ENCODE results near the gene COP1.

COP1 gene

DNA sequence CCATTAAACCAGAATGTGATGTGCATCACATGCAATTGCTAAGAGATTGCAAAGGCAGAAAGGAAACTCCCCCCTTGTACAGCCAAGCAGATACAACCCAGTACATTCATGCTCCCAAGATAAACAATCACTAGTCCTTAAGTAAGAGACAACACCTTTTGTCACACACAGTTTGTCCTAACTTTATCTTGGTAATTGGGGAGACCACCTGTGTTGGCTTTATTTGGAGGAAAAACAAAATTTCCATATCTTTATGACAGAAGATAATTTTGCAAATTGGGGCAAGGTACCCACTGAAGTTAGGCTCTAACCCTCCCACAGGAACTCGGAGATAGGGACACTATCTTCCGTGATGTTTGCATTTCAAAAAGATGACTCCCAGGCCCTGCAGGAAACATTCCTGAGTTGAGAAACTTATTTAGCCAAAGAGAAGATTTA lies 288.7 kb downstream of the COP1 start:
- no peak for DNase-seq (ENCODE audit: low read depth in 2 of 2)
- H3K4me3 ChIP-seq (replicated peaks in 1 of 2; ENCODE audit: low read depth in 2 of 2, low read length in 2 of 2) = no peak overlapping the region
- TF ChIP-seq, protein P1, sequence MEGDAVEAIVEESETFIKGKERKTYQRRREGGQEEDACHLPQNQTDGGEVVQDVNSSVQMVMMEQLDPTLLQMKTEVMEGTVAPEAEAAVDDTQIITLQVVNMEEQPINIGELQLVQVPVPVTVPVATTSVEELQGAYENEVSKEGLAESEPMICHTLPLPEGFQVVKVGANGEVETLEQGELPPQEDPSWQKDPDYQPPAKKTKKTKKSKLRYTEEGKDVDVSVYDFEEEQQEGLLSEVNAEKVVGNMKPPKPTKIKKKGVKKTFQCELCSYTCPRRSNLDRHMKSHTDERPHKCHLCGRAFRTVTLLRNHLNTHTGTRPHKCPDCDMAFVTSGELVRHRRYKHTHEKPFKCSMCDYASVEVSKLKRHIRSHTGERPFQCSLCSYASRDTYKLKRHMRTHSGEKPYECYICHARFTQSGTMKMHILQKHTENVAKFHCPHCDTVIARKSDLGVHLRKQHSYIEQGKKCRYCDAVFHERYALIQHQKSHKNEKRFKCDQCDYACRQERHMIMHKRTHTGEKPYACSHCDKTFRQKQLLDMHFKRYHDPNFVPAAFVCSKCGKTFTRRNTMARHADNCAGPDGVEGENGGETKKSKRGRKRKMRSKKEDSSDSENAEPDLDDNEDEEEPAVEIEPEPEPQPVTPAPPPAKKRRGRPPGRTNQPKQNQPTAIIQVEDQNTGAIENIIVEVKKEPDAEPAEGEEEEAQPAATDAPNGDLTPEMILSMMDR (IDR thresholded peaks at IDR 0.05; ENCODE audit: low read depth, low read length) = no peak

DNA sequence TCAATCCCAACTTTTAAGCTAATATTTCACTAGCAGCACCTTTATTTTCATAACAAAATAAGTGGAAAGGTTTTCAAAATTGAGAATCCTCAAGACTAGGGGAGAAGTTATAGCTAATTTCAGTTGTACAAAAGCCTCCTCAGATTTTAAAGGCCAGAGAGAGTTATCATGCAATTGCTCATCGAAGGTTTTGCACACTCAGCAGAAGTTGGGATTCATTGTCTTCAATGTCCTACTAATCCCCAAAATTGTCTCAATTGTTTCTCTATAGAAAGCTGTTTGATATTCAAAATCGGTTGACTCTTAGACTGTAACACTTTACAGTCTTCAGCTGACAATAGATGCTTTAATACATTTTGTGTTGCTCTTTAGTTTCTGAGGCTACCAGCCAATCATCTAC lies 293.0 kb downstream of the COP1 start:
- H3K4me3 ChIP-seq (replicated peaks in 1 of 2; ENCODE audit: low read depth in 2 of 2, low read length in 2 of 2) = no peak overlapping the region
- TF ChIP-seq, protein P1 (IDR thresholded peaks at IDR 0.05; ENCODE audit: low read depth, low read length) = no peak
- DNase-seq (ENCODE audit: low read depth in 2 of 2) = no peak

DNA sequence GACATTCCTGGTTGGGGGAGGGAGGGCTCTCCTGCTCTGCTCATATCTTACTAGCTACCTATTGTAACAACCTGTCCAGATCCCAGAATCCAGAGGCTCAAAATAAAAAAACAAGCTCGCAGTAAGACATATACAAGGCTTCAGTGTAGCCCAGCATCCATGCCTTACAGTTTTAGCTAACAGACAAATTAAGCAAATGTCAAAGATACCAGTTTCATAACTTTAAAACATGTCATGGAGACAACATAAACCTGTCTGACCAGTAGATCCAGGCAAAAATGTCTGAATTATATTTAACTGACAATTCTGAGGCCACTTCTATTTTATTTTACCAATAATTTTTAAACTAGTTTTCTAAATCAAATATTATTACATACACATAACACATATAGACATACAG lies 295.9 kb downstream of the COP1 start:
- TF ChIP-seq, protein P1 (IDR thresholded peaks at IDR 0.05; ENCODE audit: low read depth, low read length) = no peak
- no peak for DNase-seq (ENCODE audit: low read depth in 2 of 2)
- no peak overlapping the region for H3K4me3 ChIP-seq (replicated peaks in 1 of 2; ENCODE audit: low read depth in 2 of 2, low read length in 2 of 2)

DNA sequence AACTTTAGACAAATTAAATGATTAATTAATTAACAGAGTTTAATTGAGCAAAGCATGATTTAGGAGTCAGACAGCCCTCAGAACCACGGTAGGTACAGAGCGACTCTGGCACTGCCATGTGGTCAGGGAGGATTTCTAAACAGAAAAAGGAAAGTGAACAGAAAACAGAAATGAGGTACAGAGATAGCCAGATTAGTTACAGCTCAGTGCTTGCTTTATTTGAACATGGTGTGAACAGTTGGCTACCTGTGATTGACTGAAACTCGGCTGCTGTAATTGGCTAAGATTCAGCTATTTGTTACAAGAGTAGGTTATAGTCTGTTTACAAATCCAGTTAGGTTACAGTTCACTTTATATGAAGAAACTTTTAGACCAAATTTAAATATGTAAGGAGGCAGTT lies 300.7 kb downstream of the COP1 start:
- no peak overlapping the region for H3K4me3 ChIP-seq (replicated peaks in 1 of 2; ENCODE audit: low read depth in 2 of 2, low read length in 2 of 2)
- DNase-seq (ENCODE audit: low read depth in 2 of 2) = no peak
- TF ChIP-seq, protein P1 (IDR thresholded peaks at IDR 0.05; ENCODE audit: low read depth, low read length) = no peak

DNA sequence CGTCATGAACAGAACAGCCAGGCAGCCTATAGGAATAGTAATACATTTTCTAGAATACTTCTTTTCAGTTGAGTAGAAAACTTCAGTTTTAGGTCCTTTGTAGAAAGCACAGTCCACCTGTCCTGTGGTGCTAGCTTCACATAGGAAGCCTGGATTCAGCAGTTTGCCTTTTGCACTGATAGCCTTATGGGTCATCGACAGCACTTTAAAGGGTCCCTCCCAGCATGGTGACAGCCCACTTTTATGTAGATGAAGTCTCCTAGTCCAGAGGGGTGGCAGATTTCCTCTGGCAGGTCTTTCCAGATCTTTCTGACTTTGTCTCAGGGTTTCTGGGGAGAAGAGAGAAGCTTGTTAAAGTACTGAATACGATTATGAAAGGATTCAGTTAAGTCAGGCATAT lies 302.3 kb downstream of the COP1 start:
- DNase-seq (ENCODE audit: low read depth in 2 of 2) = no peak
- TF ChIP-seq, protein P1 (IDR thresholded peaks at IDR 0.05; ENCODE audit: low read depth, low read length) = no peak
- no peak overlapping the region for H3K4me3 ChIP-seq (replicated peaks in 1 of 2; ENCODE audit: low read depth in 2 of 2, low read length in 2 of 2)

DNA sequence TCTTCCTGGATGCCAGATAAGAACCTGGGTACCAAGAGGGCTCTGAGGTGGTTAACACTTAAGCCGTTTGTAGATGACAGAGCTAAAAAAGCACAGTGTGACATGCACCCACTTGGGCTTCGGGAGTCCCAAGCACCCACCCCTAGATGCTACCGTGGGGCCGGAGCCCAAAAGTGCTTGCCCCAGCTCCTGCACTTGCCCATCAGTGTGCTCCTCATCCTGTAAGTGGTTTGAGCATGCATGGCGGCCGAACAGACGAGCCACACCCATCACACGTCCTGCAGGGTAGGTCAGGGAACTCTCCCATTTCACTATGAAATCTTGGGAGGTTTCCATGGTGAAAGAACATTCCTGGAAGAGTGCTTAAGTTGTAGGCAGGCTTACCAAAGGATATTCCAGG lies 304.8 kb downstream of the COP1 start:
- no peak overlapping the region for H3K4me3 ChIP-seq (replicated peaks in 1 of 2; ENCODE audit: low read depth in 2 of 2, low read length in 2 of 2)
- DNase-seq (ENCODE audit: low read depth in 2 of 2) = no peak
- TF ChIP-seq, protein P1 (IDR thresholded peaks at IDR 0.05; ENCODE audit: low read depth, low read length) = no peak

DNA sequence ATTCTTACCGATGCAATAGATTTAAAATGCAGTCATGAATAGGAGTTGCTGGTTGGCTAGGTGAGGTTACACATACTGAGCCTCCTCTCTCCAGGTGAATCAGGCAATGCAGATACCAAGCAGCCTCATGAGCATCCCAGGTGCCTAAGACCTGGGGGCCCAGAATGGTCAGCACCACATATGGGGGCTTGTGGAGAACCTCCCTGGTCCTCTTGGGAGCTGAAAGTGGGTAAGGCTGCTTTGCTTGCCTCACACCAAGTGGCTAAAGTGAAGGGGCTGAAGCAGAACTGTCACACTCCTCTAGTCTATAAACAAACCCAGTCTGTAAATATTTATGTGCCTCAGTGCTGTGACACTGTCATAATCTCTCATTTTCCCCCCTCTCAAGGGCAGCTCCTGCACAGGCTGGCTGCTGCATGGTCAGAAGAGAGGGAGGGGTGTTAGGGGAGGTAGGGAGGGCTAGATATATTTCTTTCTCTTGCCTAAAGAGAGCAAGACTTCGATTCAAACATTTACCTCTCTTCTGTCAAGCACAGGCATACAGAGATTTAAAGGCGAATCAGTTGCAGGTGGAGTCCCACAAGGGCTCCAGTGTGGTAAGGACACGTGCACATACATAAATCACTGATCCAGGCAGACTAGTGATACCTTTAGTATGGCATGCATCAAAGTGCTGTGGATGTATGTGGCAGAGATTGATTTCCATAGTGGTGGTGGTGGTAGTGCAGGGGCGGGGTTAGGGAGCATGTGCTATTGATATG lies 305.8 kb downstream of the COP1 start:
- DNase-seq (ENCODE audit: low read depth in 2 of 2) = no peak
- H3K4me3 ChIP-seq (replicated peaks in 1 of 2; ENCODE audit: low read depth in 2 of 2, low read length in 2 of 2) = no peak overlapping the region
- TF ChIP-seq, protein P1 (IDR thresholded peaks at IDR 0.05; ENCODE audit: low read depth, low read length) = no peak

Measured in cardiac fibroblast (primary cell).